GM13976 (cell line): ENCODE results near the gene NFKBIE.
A peak's percentile ranks its signal among the peaks of the same experiment; 100 is the strongest.

Experiments used
- DNase-seq: peaks from one replicate; pipeline ENCODE4 v3.0.0; 2012; ENCODE audit warnings: low spot score
- CTCF ChIP-seq: IDR thresholded peaks from 2 replicates; pipeline ENCODE4 v1.5.1; 2012; ENCODE audit warnings: borderline replicate concordance, mild to moderate bottlenecking; ENCODE audit not compliant: insufficient read depth; ENCODE audit errors: extremely low read depth, missing control alignments, control extremely low read depth
- in situ Hi-C: fragments of 300-500 bp; cut with MboI; formaldehyde crosslinking; loops from one replicate; pipeline ENCODE4 v1.12.0; 2022; ENCODE audit warnings: low sequenced_read_pairs, mixed read lengths, inconsistent platforms; ENCODE audit not compliant: unreplicated experiment

The NFKBIE gene

GRCh38 chr6:44261581-44261980, 3.8 kb downstream of the NFKBIE start:
- in situ Hi-C loops = no loop called here
- no peak for DNase-seq
- TF ChIP-seq CTCF = no peak

- in situ Hi-C loops = no loop called here
- DNase-seq = peak; percentile 75
- TF ChIP-seq CTCF = no peak
Measured at GRCh38 chr6:44260451-44261297, 4.7 kb downstream of the NFKBIE start.

- DNase-seq = no peak
- TF ChIP-seq CTCF = no peak
- in situ Hi-C loops = no loop called here
Measured at GRCh38 chr6:44260011-44260410, 5.3 kb downstream of the NFKBIE start.

GRCh38 chr6:44258921-44259320, 6.4 kb downstream of the NFKBIE start:
- in situ Hi-C loops = no loop called here

GRCh38 chr6:44258325-44258863, 7.0 kb downstream of the NFKBIE start:
- in situ Hi-C loops = no loop called here
- no peak for TF ChIP-seq CTCF
- DNase-seq = no peak

More at GRCh38 chr6:44258921-44259320, 6.4 kb downstream of the NFKBIE start:
- no peak for DNase-seq
- no peak for TF ChIP-seq CTCF

GRCh38 chr6:44257753-44258324, 7.5 kb downstream of the NFKBIE start:
- peak; percentile 60 for DNase-seq
- in situ Hi-C loops = no loop called here

More at GRCh38 chr6:44257753-44258324, 7.5 kb downstream of the NFKBIE start:
- no peak for TF ChIP-seq CTCF
